Astrocyte of the spinal cord (primary cell): ENCODE data around the gene LRRC74A.

Source experiments
- DNase-seq: peaks from one replicate; pipeline ENCODE4 v3.0.0; 2011; ENCODE audit warnings: low read depth, low spot score
- H3K4me3 ChIP-seq: 2 replicates; pipeline ENCODE4 v1.5.1; 2011; ENCODE audit warnings: low read depth, mild to moderate bottlenecking, low read length, moderate library complexity
- CTCF ChIP-seq: IDR thresholded peaks from 2 replicates; pipeline ENCODE4 v1.5.1; 2012; ENCODE audit warnings: low read depth, mild to moderate bottlenecking, low read length, inconsistent platforms
- in situ Hi-C: cut with HindIII; loops from 2 replicates; pipeline ENCODE4 v1.10.0; 2017; ENCODE audit warnings: low sequenced_read_pairs

Gene LRRC74A

GRCh38 chr14:76826122-76826521, at the start of gene LRRC74A:
Gene LRRC74A, plus strand, starts transcription at chr14:76826408. Its CDS starts 290 bp downstream, at chr14:76826698.
- H3K4me3 ChIP-seq: no peak within 1 kb of the TSS
- in situ Hi-C loops: no loop called here
- DNase-seq: no peak
- TF ChIP-seq CTCF: no peak

- TF ChIP-seq CTCF: no peak
Measured at GRCh38 chr14:76776428-76777251, 49.6 kb upstream of the LRRC74A start.

GRCh38 chr14:76777721-76778120, 48.5 kb upstream of the LRRC74A start:
- no peak overlapping the region for H3K4me3 ChIP-seq
- no peak for TF ChIP-seq CTCF
- DNase-seq: no peak
- in situ Hi-C loops: no loop called here

More at GRCh38 chr14:76776428-76777251, 49.6 kb upstream of the LRRC74A start:
- DNase-seq: no peak
- in situ Hi-C loops: no loop called here
- H3K4me3 ChIP-seq: no peak overlapping the region

GRCh38 chr14:76778546-76779215, 47.5 kb upstream of the LRRC74A start:
- no peak for TF ChIP-seq CTCF

GRCh38 chr14:76779221-76780057, 46.8 kb upstream of the LRRC74A start:
- no peak for TF ChIP-seq CTCF
- in situ Hi-C loops: no loop called here
- H3K4me3 ChIP-seq: no peak overlapping the region
- no peak for DNase-seq

More at GRCh38 chr14:76778546-76779215, 47.5 kb upstream of the LRRC74A start:
- DNase-seq: no peak
- in situ Hi-C loops: no loop called here
- H3K4me3 ChIP-seq: no peak overlapping the region

GRCh38 chr14:76780058-76780345, 46.2 kb upstream of the LRRC74A start:
- TF ChIP-seq CTCF: no peak
- no peak for DNase-seq
- in situ Hi-C loops: no loop called here
- H3K4me3 ChIP-seq: no peak overlapping the region
